ENCODE measurements around the gene GP5.

GP5 gene

GRCh38 chr3:194422188-194422587, 23.1 kb upstream of the GP5 start:
- no peak for TF ChIP-seq CTCF (conservative IDR thresholded peaks at IDR 0.05; ENCODE audit: low read depth, low read length)
- no peak overlapping the region for H3K4me3 ChIP-seq (ENCODE audit: low read length)
- DNase-seq (ENCODE audit: low read depth): no peak

- H3K4me3 ChIP-seq (ENCODE audit: low read length): no peak overlapping the region
- DNase-seq (ENCODE audit: low read depth): no peak
- TF ChIP-seq CTCF (conservative IDR thresholded peaks at IDR 0.05; ENCODE audit: low read depth, low read length): no peak
These were observed 19.6 kb upstream of the GP5 start for GRCh38 chr3:194418671-194419070.

- no peak overlapping the region for H3K4me3 ChIP-seq (ENCODE audit: low read length)
- peak; percentile 34 for DNase-seq (ENCODE audit: low read depth)
- no peak for TF ChIP-seq CTCF (conservative IDR thresholded peaks at IDR 0.05; ENCODE audit: low read depth, low read length)
These were observed 8.4 kb upstream of the GP5 start for GRCh38 chr3:194407423-194407822.

GRCh38 chr3:194405766-194406165, 6.7 kb upstream of the GP5 start:
- no peak overlapping the region for H3K4me3 ChIP-seq (ENCODE audit: low read length)
- DNase-seq (ENCODE audit: low read depth): no peak
- TF ChIP-seq CTCF (conservative IDR thresholded peaks at IDR 0.05; ENCODE audit: low read depth, low read length): no peak

- no peak overlapping the region for H3K4me3 ChIP-seq (ENCODE audit: low read length)
- peak; percentile 62 for TF ChIP-seq CTCF (conservative IDR thresholded peaks at IDR 0.05; ENCODE audit: low read depth, low read length)
- DNase-seq (ENCODE audit: low read depth): no peak
These were observed 5.5 kb upstream of the GP5 start for GRCh38 chr3:194404365-194405140.

- DNase-seq (ENCODE audit: low read depth): no peak
- no peak for TF ChIP-seq CTCF (conservative IDR thresholded peaks at IDR 0.05; ENCODE audit: low read depth, low read length)
- H3K4me3 ChIP-seq (ENCODE audit: low read length): no peak overlapping the region
These were observed 2.8 kb upstream of the GP5 start for GRCh38 chr3:194401868-194402329.

- H3K4me3 ChIP-seq (ENCODE audit: low read length): no peak overlapping the region
- no peak for DNase-seq (ENCODE audit: low read depth)
- no peak for TF ChIP-seq CTCF (conservative IDR thresholded peaks at IDR 0.05; ENCODE audit: low read depth, low read length)
These were observed 2.3 kb upstream of the GP5 start for GRCh38 chr3:194401346-194401745.
